CD4-positive, alpha-beta T cell treated with Interleukin-17A for 4 hours (primary cell): ENCODE results near the gene LONP2.
"Not testable (repeated sequence)": the region's sequence is repeated elsewhere in the genome, so short reads cannot be mapped to it uniquely, and the experiment has no call there.

ENCODE experiments used
- DNase-seq: peaks from one replicate; pipeline ENCODE4 v3.0.0-alpha.2; 2020; ENCODE audit warnings: mixed read lengths

Gene LONP2

DNA sequence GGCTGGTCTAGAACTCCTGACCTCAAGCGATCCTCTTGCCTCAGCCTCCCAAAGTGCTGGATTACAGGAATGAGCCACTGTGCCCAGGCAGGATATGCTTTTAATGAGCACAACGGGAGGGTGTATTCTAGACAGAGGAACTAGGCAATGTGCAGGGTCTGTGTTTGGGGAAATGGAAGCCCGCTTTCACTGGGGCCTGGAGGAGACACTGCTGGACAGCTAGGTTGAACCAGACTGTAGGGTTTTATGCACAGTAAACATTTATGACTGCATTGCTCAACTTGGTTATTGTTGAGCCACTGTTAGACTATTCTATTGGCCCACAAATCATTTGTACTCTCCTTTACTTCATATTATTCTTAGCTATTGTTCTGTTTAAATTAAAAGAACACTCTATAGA, 151.3 kb downstream of the LONP2 start:
- no peak for DNase-seq

GRCh38 chr16:48402547-48402946, 158.4 kb downstream of the LONP2 start:
- not testable (repeated sequence) for DNase-seq

DNA sequence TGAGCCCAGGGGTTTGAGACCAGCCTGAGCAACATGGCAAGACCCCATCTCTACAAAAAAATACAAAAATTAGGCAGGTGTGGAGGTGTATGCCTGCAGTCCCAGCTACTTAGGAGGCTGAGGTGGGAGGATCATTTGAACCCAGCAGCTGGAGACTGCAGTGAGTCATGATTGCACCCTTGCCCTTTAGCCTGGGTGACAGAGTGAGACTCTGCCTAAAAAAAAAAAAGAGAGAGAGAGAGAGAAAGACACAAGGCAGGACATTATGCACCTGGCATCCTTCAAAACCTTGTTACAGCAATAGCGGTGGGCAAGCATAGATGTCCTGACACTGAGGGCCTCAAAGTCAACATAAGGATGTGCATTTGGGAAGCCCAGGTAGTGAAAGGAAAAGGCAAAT, 161.1 kb downstream of the LONP2 start:
- DNase-seq: no peak

- no peak for DNase-seq
These were observed 161.8 kb downstream of the LONP2 start for GRCh38 chr16:48405907-48406306.
